ENCODE results near the gene CSRP1. TPM values are rescaled to one million over a fixed set of nuclear protein-coding genes. Genes with fewer than 3 reads are reported as not detected.

Gene CSRP1
- total RNA-seq, 2 donors from 2014 or later: 16.1 to 17.7 TPM

DNA sequence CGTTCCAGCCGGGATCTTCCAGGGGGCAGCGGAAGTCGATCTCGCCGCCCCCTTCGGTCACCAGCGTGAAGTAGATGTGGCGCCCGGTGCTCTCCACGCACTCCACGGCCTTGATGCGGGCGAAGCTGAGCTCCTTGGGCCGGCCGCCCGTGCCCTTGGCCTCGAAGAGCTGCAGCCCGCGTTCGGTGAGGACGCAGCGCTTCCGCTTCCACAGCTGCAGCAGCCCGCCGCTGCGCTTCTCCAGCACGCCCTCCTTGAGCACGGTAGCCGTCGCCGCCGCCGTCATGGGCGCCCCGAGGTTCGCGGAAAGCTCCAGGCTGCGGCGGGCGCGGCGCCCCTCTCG is 38.5 kb downstream of the CSRP1 start:
- H3K4me1 ChIP-seq (ENCODE audit: control insufficient read depth, insufficient read depth, low read length): no peaks in the 10 kb centered on the region
- H3K9me3 Mint-ChIP-seq: no peaks in the 10 kb centered on the region
- H3K4me3 ChIP-seq (ENCODE audit: low read length): peak overlapping the region; percentile 90
- H3K27ac Mint-ChIP-seq: no peak overlapping the region
- WGBS, 2 experiments (ENCODE audit: insufficient coverage in 1 of 2, insufficient read length in 1 of 2): 3 to 4% methylated on average over 23 to 44 of the region's 44 CpGs
- peak overlapping the region; percentile 63 for H3K9ac ChIP-seq (ENCODE audit: extremely low read depth, low read length, poor library complexity, severe bottlenecking)
- H3K27ac ChIP-seq (ENCODE audit: low read depth, low read length): no peak overlapping the region
- TF ChIP-seq, protein P1, sequence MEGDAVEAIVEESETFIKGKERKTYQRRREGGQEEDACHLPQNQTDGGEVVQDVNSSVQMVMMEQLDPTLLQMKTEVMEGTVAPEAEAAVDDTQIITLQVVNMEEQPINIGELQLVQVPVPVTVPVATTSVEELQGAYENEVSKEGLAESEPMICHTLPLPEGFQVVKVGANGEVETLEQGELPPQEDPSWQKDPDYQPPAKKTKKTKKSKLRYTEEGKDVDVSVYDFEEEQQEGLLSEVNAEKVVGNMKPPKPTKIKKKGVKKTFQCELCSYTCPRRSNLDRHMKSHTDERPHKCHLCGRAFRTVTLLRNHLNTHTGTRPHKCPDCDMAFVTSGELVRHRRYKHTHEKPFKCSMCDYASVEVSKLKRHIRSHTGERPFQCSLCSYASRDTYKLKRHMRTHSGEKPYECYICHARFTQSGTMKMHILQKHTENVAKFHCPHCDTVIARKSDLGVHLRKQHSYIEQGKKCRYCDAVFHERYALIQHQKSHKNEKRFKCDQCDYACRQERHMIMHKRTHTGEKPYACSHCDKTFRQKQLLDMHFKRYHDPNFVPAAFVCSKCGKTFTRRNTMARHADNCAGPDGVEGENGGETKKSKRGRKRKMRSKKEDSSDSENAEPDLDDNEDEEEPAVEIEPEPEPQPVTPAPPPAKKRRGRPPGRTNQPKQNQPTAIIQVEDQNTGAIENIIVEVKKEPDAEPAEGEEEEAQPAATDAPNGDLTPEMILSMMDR (conservative IDR thresholded peaks at IDR 0.05): no peak
- H3K27me3 Mint-ChIP-seq (ENCODE audit: insufficient read depth): peaks cover 51% of the 10 kb centered on the region
- H3K36me3 Mint-ChIP-seq (ENCODE audit: low read depth): peaks cover 8% of the 10 kb centered on the region
- H3K27me3 ChIP-seq (ENCODE audit: control insufficient read depth, insufficient read depth, low read length, poor library complexity, severe bottlenecking): peaks cover 27% of the 10 kb centered on the region
- H3K4me3 Mint-ChIP-seq: peak overlapping the region; percentile 66
- H3K36me3 ChIP-seq (ENCODE audit: control insufficient read depth, insufficient read depth, low read length): peaks cover 22% of the 10 kb centered on the region
- peaks cover 13% of the 10 kb centered on the region for H3K4me1 Mint-ChIP-seq
- no peaks in the 10 kb centered on the region for H3K9me3 ChIP-seq (ENCODE audit: control insufficient read depth, low read length)
- peak; percentile 78 for DNase-seq

DNA sequence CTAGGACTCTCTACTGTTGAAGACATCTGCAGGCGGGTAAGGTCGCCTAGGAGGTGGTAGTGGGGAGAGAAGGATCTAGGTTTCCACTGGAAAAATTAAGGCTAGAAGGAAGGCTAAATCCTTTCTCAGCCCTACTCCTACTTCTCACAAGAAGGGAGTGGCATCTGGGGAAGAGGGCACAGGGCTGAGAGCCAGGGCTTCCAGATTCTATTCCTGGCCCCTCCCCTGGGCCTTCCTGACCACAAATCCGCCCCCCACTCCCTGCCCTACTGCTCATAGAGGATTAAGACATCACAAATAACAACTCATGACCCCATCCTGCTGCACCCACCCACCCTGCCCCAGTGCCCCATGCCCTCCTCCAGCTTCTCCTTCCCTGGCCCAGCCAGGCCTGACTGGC is 40.4 kb downstream of the CSRP1 start:
- peaks cover 8% of the 10 kb centered on the region for H3K36me3 Mint-ChIP-seq (ENCODE audit: low read depth)
- Histone ChIP-seq H3K27ac (ENCODE audit: low read depth, low read length) (no peak overlapping the region), H3K9me3 (ENCODE audit: control insufficient read depth, low read length) (no peaks in the 10 kb centered on the region), H3K4me1 (ENCODE audit: control insufficient read depth, insufficient read depth, low read length) (no peaks in the 10 kb centered on the region), H3K9ac (ENCODE audit: extremely low read depth, low read length, poor library complexity, severe bottlenecking) (no peak overlapping the region), H3K27me3 (ENCODE audit: control insufficient read depth, insufficient read depth, low read length, poor library complexity, severe bottlenecking) (peaks cover 22% of the 10 kb centered on the region), H3K4me3 (ENCODE audit: low read length) (peak overlapping the region; percentile 90), H3K36me3 (ENCODE audit: control insufficient read depth, insufficient read depth, low read length) (peaks cover 22% of the 10 kb centered on the region)
- DNase-seq: no peak
- TF ChIP-seq, protein P1 (conservative IDR thresholded peaks at IDR 0.05): no peak
- H3K27me3 Mint-ChIP-seq (ENCODE audit: insufficient read depth): peaks cover 34% of the 10 kb centered on the region
- 100% methylated on average over 3 of the region's 3 CpGs; no CpG with 5 or more reads in 1 of the 2 experiments for WGBS, 2 experiments (ENCODE audit: insufficient coverage in 1 of 2, insufficient read length in 1 of 2)
- peaks cover 13% of the 10 kb centered on the region for H3K4me1 Mint-ChIP-seq
- H3K27ac Mint-ChIP-seq: no peak overlapping the region
- H3K4me3 Mint-ChIP-seq: no peak overlapping the region
- no peaks in the 10 kb centered on the region for H3K9me3 Mint-ChIP-seq

DNA sequence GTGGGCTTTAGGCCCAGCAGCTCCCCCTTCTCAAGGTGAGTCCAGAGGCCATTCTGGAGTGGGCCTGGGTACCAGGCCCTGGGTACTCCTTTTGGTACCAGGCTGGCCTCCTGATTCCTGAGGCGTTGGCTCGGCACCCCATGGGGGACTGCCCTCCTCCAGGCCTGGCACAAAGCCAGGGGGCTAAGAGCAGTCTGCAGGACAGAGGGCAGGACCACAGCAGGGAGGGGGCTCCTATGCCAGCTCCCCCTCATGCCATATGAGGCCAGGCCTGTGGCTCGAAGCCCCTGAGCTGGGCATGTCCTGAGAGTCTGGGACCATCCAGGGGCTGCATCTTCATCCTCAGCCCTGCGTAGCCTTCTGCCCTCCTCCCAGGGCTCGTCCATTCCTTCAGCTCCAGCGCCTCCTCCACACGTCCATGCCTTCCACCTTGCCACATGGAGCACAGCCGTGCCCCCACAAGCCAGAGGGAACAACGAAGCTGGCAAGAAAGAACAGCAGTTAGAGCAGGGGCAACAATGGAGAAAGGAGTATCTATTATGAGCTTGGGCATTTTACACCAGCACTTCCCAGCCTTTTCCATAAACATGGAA is 41.1 kb downstream of the CSRP1 start:
- no peak overlapping the region for H3K27ac ChIP-seq (ENCODE audit: low read depth, low read length)
- H3K4me1 Mint-ChIP-seq: peaks cover 13% of the 10 kb centered on the region
- no peaks in the 10 kb centered on the region for H3K9me3 ChIP-seq (ENCODE audit: control insufficient read depth, low read length)
- WGBS, 2 experiments (ENCODE audit: insufficient coverage in 1 of 2, insufficient read length in 1 of 2): 93 to 95% methylated on average over 7 to 9 of the region's 9 CpGs
- peaks cover 27% of the 10 kb centered on the region for H3K27me3 Mint-ChIP-seq (ENCODE audit: insufficient read depth)
- H3K36me3 Mint-ChIP-seq (ENCODE audit: low read depth): peaks cover 8% of the 10 kb centered on the region
- peaks cover 22% of the 10 kb centered on the region for H3K36me3 ChIP-seq (ENCODE audit: control insufficient read depth, insufficient read depth, low read length)
- H3K9me3 Mint-ChIP-seq: no peaks in the 10 kb centered on the region
- H3K4me3 ChIP-seq (ENCODE audit: low read length): peak overlapping the region; percentile 90
- TF ChIP-seq, protein P1 (conservative IDR thresholded peaks at IDR 0.05): no peak
- no peak for DNase-seq
- H3K27me3 ChIP-seq (ENCODE audit: control insufficient read depth, insufficient read depth, low read length, poor library complexity, severe bottlenecking): peaks cover 15% of the 10 kb centered on the region
- no peak overlapping the region for H3K4me3 Mint-ChIP-seq
- H3K27ac Mint-ChIP-seq: no peak overlapping the region
- H3K9ac ChIP-seq (ENCODE audit: extremely low read depth, low read length, poor library complexity, severe bottlenecking): no peak overlapping the region
- no peaks in the 10 kb centered on the region for H3K4me1 ChIP-seq (ENCODE audit: control insufficient read depth, insufficient read depth, low read length)
